H9 (cell line): Measurements from ENCODE around the gene MUC5AC. TPM values are rescaled to one million over a fixed set of nuclear protein-coding genes. Genes with fewer than 3 reads are reported as not detected.

Experiments used
- DNase-seq: peaks from one replicate; pipeline ENCODE4 v3.0.0-alpha.2; 2017
- H2AFZ ChIP-seq: one replicate; pipeline ENCODE4 v1.6.1; 2013; ENCODE audit warnings: mild to moderate bottlenecking, low read length, control low read depth, moderate library complexity
- H2AK5ac ChIP-seq: 2 replicates; pipeline ENCODE4 v1.6.1; 2013; ENCODE audit warnings: low read length, control low read depth, mixed read lengths; ENCODE audit not compliant: insufficient read length
- H2BK120ac ChIP-seq: one replicate; pipeline ENCODE4 v1.6.1; 2013; ENCODE audit warnings: low read depth, mild to moderate bottlenecking, low read length, control low read depth, inconsistent platforms; ENCODE audit not compliant: poor library complexity, severe bottlenecking
- H2BK12ac ChIP-seq: 2 replicates; pipeline ENCODE4 v1.6.1; 2013; ENCODE audit warnings: low read length, control low read depth, mixed read lengths, low read depth; ENCODE audit not compliant: insufficient read length
- H2BK15ac ChIP-seq: 2 replicates; pipeline ENCODE4 v1.6.1; 2013; ENCODE audit warnings: low read depth, low read length, control low read depth
- H2BK20ac ChIP-seq: one replicate; pipeline ENCODE4 v1.6.1; 2013; ENCODE audit warnings: low read depth, mild to moderate bottlenecking, low read length, control low read depth, inconsistent platforms; ENCODE audit not compliant: poor library complexity, severe bottlenecking
- H2BK5ac ChIP-seq: 2 replicates; pipeline ENCODE4 v1.6.1; 2013; ENCODE audit warnings: low read length, control low read depth, mixed read lengths; ENCODE audit not compliant: insufficient read length
- H3K14ac ChIP-seq: 2 replicates; pipeline ENCODE4 v1.6.1; 2013; ENCODE audit warnings: low read length, control low read depth; ENCODE audit not compliant: insufficient read depth
- H3K18ac ChIP-seq: 2 replicates; pipeline ENCODE4 v1.6.1; 2013; ENCODE audit warnings: low read depth, mild to moderate bottlenecking, mixed read lengths, low read length, control low read depth; ENCODE audit not compliant: insufficient read length
- H3K23ac ChIP-seq: 2 replicates; pipeline ENCODE4 v1.6.1; 2013; ENCODE audit warnings: low read length, control low read depth, mixed read lengths, low read depth; ENCODE audit not compliant: insufficient read length
- H3K23me2 ChIP-seq: 2 replicates; pipeline ENCODE4 v1.6.1; 2013; ENCODE audit warnings: low read depth, mild to moderate bottlenecking, mixed read lengths, low read length, control low read depth; ENCODE audit not compliant: insufficient read length, poor library complexity, severe bottlenecking
- H3K27ac ChIP-seq: 2 replicates; pipeline ENCODE4 v1.5.1; 2013; ENCODE audit warnings: low read length, control low read depth, mixed read lengths, low read depth; ENCODE audit not compliant: insufficient read length
- H3K27me3 ChIP-seq: 2 replicates; pipeline ENCODE4 v1.6.1; 2013; ENCODE audit warnings: low read length, control low read depth, inconsistent platforms; ENCODE audit not compliant: insufficient read depth
- H3K4ac ChIP-seq: 2 replicates; pipeline ENCODE4 v1.6.1; 2013; ENCODE audit warnings: low read depth, mild to moderate bottlenecking, control low read depth, inconsistent platforms, low read length, moderate library complexity
- H3K4me1 ChIP-seq: 2 replicates; pipeline ENCODE4 v1.6.1; 2013; ENCODE audit warnings: low read length, control low read depth, inconsistent platforms; ENCODE audit not compliant: insufficient read depth
- H3K4me2 ChIP-seq: 2 replicates; pipeline ENCODE4 v1.6.1; 2013; ENCODE audit warnings: low read length, control low read depth, mixed read lengths; ENCODE audit not compliant: insufficient read length, insufficient read depth
- H3K56ac ChIP-seq: 2 replicates; pipeline ENCODE4 v1.6.1; 2013; ENCODE audit warnings: low read depth, mild to moderate bottlenecking, mixed read lengths, low read length, control low read depth; ENCODE audit not compliant: insufficient read length
- H3K79me1 ChIP-seq: 2 replicates; pipeline ENCODE4 v1.6.1; 2013; ENCODE audit warnings: low read depth, mild to moderate bottlenecking, moderate library complexity, low read length, control low read depth, inconsistent platforms; ENCODE audit not compliant: insufficient read depth, poor library complexity, severe bottlenecking
- H3K79me2 ChIP-seq: 2 replicates; pipeline ENCODE4 v1.6.1; 2013; ENCODE audit warnings: low read length, control low read depth, inconsistent platforms; ENCODE audit not compliant: insufficient read depth
- H3K9ac ChIP-seq: 2 replicates; pipeline ENCODE4 v1.6.1; 2013; ENCODE audit warnings: low read length, control low read depth, mixed read lengths; ENCODE audit not compliant: insufficient read length; ENCODE audit errors: extremely low read depth
- H3K9me3 ChIP-seq: one replicate; pipeline ENCODE4 v1.6.1; 2013; ENCODE audit warnings: low read depth, low read length, inconsistent platforms; ENCODE audit not compliant: control insufficient read depth
- H3T11ph ChIP-seq: one replicate; pipeline ENCODE4 v1.6.1; 2013; ENCODE audit warnings: mild to moderate bottlenecking, low read length, control low read depth, inconsistent platforms
- H4K20me1 ChIP-seq: one replicate; pipeline ENCODE4 v1.6.1; 2013; ENCODE audit not compliant: control insufficient read depth, insufficient read length, insufficient read depth
- H4K5ac ChIP-seq: 2 replicates; pipeline ENCODE4 v1.6.1; 2013; ENCODE audit warnings: low read depth, mild to moderate bottlenecking, mixed read lengths, low read length, control low read depth; ENCODE audit not compliant: insufficient read length
- H4K8ac ChIP-seq: replicated peaks from 2 replicates; pipeline ENCODE4 v1.6.1; 2013; ENCODE audit warnings: low read length, control low read depth, mixed read lengths, low read depth; ENCODE audit not compliant: insufficient read length
- H4K91ac ChIP-seq: 2 replicates; pipeline ENCODE4 v1.6.1; 2013; ENCODE audit warnings: low read depth, mild to moderate bottlenecking, moderate library complexity, mixed read lengths, low read length, control low read depth; ENCODE audit not compliant: insufficient read length
- H3K27ac Mint-ChIP-seq, 3 experiments: 2 replicates in 2 of 3; 3 replicates in 1 of 3; pipeline ENCODE4 v1.8.0; 2020 to 2021; ENCODE audit warnings: mixed read lengths in 3 of 3, mild to moderate bottlenecking in 1 of 3, moderate library complexity in 1 of 3
- H3K27me3 Mint-ChIP-seq: 2 replicates; pipeline ENCODE4 v1.8.0; 2021; ENCODE audit warnings: low read depth, mild to moderate bottlenecking, moderate library complexity, mixed read lengths
- H3K36me3 Mint-ChIP-seq, 3 experiments: 2 replicates in 2 of 3; 3 replicates in 1 of 3; pipeline ENCODE4 v1.8.0; 2020 to 2021; ENCODE audit warnings: low read depth in 3 of 3, mixed read lengths in 3 of 3; ENCODE audit not compliant: insufficient read depth in 1 of 3
- H3K4me1 Mint-ChIP-seq, 2 experiments: 2 replicates each; pipeline ENCODE4 v1.8.0; 2020; ENCODE audit warnings: mixed read lengths in 2 of 2
- H3K4me3 Mint-ChIP-seq, 2 experiments: 2 replicates in 1 of 2; 3 replicates in 1 of 2; pipeline ENCODE4 v1.8.0; 2020 to 2021; ENCODE audit warnings: mild to moderate bottlenecking in 2 of 2, mixed read lengths in 2 of 2, moderate library complexity in 1 of 2
- H3K9me3 Mint-ChIP-seq, 2 experiments: 2 replicates in 1 of 2; 3 replicates in 1 of 2; pipeline ENCODE4 v1.8.0; 2020; ENCODE audit warnings: mild to moderate bottlenecking in 2 of 2, mixed read lengths in 2 of 2, moderate library complexity in 1 of 2
- WGBS: extraction: QIAGEN DNeasy Blood & Tissue Kit; methylation state at CpG from one replicate; pipeline ENCODE4 v1.1.7; 2013; ENCODE audit warnings: missing lambda C conversion rate, low lambda C conversion rate, mixed read lengths; ENCODE audit not compliant: insufficient read length; ENCODE audit errors: extremely low coverage; 5-methylcytosine and 5-hydroxymethylcytosine counted together
- total RNA-seq: library from RNA; stranded (reverse); gene quantifications from 2 replicates; pipeline ENCODE4 v1.2.1, GENCODE V29; 2021
- TF ChIP-seq, protein P1 (sequence below): fragments of 200-600 bp; sonication (generic); conservative IDR thresholded peaks from 3 replicates; pipeline ENCODE4 v1.8.0; 2021; ENCODE audit warnings: antibody characterized with exemption, mild to moderate bottlenecking

MUC5AC gene
- total RNA-seq, 1 experiment from 2014 or later, result not detected

- no peaks in the 10 kb centered on the region for H3K27me3 ChIP-seq
- DNase-seq, result no peak
- no peak overlapping the region for H2BK120ac ChIP-seq
- no peak overlapping the region for H3K18ac ChIP-seq
- WGBS, result no CpG with 5 or more reads among the region's 1 CpG
- TF ChIP-seq, protein P1, sequence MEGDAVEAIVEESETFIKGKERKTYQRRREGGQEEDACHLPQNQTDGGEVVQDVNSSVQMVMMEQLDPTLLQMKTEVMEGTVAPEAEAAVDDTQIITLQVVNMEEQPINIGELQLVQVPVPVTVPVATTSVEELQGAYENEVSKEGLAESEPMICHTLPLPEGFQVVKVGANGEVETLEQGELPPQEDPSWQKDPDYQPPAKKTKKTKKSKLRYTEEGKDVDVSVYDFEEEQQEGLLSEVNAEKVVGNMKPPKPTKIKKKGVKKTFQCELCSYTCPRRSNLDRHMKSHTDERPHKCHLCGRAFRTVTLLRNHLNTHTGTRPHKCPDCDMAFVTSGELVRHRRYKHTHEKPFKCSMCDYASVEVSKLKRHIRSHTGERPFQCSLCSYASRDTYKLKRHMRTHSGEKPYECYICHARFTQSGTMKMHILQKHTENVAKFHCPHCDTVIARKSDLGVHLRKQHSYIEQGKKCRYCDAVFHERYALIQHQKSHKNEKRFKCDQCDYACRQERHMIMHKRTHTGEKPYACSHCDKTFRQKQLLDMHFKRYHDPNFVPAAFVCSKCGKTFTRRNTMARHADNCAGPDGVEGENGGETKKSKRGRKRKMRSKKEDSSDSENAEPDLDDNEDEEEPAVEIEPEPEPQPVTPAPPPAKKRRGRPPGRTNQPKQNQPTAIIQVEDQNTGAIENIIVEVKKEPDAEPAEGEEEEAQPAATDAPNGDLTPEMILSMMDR, result no peak
- H3K14ac ChIP-seq, result no peak overlapping the region
- H3K9ac ChIP-seq, result no peak overlapping the region
- no peak overlapping the region for H2BK20ac ChIP-seq
- H2AFZ ChIP-seq, result no peak overlapping the region
- Mint-ChIP-seq H3K36me3 (no peaks in the 10 kb centered on the region), H3K4me3 (no peak overlapping the region), H3K4me1 (no peaks in the 10 kb centered on the region), H3K27ac (no peak overlapping the region; a peak in 1 of 7 replicates), H3K9me3 (peaks cover 2 to 6% of the 10 kb centered on the region in 2 experiments; a peak in 3 of 5 replicates), H3K27me3 (peaks cover 15% of the 10 kb centered on the region)
- H3K27ac ChIP-seq, result no peak overlapping the region
- no peak overlapping the region for H4K91ac ChIP-seq
- H4K8ac ChIP-seq, result no peak overlapping the region
- H3K4me2 ChIP-seq, result no peak overlapping the region
- no peak overlapping the region for H3K4ac ChIP-seq
- no peaks in the 10 kb centered on the region for H3K23me2 ChIP-seq
- H4K20me1 ChIP-seq, result no peaks in the 10 kb centered on the region
- no peak overlapping the region for H2BK15ac ChIP-seq
- H3K23ac ChIP-seq, result no peak overlapping the region
- no peak overlapping the region for H2BK12ac ChIP-seq
- H4K5ac ChIP-seq, result no peak overlapping the region
- H3K9me3 ChIP-seq, result no peaks in the 10 kb centered on the region
- H3K56ac ChIP-seq, result no peak overlapping the region
- H3K4me1 ChIP-seq, result no peaks in the 10 kb centered on the region
- H3K79me1 ChIP-seq, result no peaks in the 10 kb centered on the region
- H2AK5ac ChIP-seq, result no peak overlapping the region
- H3T11ph ChIP-seq, result no peak overlapping the region
- H3K79me2 ChIP-seq, result no peaks in the 10 kb centered on the region
- no peak overlapping the region for H2BK5ac ChIP-seq
These were observed 33.8 kb upstream of the MUC5AC start for GRCh38 chr11:1123970-1124369.
